ENCODE measurements around the gene AP5Z1.

Gene AP5Z1

DNA sequence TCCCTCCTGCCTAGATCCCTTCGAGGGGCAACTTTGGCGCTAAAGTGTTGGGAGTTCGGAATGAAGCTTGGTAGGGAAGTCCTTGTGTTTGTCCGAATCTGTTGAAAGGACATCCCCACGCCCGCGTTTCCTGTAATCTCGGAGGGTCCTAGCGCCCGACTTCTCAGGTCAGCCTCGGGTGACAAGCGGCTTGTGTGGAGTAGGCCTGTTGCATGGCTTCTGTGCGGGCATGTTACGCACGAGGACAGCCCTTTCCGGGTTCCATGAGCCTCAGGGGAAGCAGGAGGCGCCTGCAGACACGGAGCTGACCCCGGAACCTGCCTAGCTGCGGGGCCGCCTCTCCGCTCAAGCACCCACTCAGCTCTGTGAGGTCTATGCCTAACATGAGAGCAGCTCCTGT, 28.4 kb upstream of the AP5Z1 start:
- DNase-seq = no peak

DNA sequence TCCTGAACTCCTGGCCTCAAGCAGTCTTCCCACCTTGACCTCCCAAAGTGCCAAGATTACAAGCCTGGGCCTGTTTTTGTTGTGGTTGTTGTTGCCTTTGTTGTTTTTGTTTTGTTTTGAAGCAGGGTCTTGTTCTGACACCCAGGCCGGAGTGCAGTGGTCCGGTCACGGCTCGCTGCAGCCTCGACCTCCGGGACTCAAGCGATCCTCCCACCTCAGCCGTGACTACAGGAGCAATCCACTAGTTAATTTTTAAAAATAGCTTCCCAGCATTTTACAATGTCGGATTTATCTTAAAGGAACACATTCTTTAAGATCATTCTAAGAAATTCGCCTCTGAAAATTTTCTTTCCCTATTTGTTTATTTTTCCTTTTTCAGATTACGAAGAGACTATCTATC, 27.7 kb upstream of the AP5Z1 start:
- no peak for DNase-seq

DNA sequence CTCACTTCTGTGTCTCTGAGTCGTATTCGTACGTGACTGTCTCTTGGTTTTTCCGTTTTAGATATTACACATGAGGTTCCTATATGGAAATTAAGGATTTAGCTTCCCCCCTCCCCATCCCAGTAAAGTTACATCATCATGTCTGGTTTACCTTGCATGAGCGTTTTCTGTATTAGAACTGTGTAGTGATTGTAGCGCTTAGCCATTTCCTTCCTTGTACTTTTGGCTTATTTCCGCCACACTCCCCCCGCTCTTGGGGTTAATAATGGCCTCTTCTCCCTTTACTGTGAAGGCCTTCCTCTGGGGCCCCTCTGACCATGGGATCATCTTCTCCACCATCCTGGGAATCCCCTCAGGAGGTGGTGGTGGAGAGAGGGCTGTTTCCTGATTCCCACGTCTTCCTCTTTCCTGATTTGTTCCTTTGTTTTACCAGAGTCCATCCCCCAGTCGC, 27.2 kb upstream of the AP5Z1 start:
- DNase-seq = no peak

DNA sequence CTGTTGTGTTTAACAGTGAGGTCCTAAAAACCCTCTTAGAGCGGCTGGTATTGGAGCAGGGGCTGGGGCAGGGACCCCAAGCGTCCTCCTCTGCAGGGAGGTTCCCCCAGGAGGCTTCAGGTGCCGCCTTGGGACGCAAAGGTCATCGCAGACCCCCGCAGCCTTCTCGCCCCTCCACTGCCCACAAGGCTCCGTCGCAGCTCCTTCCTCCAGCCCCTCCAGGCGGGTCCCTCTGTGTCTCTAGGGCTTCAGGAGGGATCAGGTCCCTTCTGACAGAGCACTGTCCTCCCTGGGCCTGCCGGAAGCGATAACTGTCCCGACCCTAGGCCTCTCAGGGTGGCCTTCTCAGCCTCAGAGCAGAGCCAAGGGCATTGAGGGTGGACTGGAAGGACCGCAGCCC, 26.1 kb upstream of the AP5Z1 start:
- no peak for DNase-seq

DNA sequence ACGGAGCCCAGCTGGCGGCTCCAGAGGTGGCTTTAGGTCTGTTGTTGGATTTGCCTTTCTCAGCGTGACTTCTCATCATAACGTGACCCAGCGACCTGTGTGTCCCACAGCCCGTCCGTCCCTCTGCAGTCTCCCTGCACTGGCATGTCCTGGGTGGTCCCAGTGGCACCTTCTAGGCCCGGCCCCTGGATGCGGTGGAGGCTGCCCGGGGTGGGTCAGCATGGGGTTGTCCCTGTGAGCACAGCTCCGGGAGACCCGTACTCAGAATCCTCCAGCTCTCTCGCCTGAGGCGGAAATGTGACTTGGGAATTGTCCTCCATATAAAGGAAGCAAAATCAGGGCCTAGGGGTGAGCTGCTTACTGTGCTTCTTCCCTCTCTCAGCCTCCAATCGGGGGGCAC, 25.6 kb upstream of the AP5Z1 start:
- no peak for DNase-seq

DNA sequence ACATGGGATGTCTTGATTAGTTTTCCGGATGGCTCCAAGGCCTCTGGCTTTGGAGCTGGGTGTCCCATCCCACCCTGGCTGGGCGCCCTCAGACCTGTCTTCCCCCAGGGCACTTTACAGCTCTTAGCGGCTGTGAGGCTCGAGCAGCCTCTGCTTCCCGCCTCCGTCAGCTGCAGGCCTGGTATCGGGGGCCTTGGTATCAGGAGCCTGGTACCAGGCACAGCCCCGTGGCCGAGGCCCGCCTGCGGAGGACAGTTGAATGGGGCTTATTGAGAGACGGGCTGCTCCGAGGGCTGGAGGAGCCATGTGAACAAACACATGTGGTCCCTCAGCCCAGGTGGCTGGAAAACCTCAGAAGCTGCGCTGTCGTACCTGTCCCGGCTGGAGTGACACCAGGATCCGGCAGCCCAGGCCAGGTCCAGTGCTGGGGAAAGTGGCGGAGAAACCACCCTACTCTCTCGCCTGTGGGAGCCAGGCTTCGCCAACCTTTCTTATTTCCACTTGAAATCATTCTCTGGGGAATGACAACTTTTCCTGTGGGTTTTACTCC, 23.9 kb upstream of the AP5Z1 start:
- no peak for DNase-seq

DNA sequence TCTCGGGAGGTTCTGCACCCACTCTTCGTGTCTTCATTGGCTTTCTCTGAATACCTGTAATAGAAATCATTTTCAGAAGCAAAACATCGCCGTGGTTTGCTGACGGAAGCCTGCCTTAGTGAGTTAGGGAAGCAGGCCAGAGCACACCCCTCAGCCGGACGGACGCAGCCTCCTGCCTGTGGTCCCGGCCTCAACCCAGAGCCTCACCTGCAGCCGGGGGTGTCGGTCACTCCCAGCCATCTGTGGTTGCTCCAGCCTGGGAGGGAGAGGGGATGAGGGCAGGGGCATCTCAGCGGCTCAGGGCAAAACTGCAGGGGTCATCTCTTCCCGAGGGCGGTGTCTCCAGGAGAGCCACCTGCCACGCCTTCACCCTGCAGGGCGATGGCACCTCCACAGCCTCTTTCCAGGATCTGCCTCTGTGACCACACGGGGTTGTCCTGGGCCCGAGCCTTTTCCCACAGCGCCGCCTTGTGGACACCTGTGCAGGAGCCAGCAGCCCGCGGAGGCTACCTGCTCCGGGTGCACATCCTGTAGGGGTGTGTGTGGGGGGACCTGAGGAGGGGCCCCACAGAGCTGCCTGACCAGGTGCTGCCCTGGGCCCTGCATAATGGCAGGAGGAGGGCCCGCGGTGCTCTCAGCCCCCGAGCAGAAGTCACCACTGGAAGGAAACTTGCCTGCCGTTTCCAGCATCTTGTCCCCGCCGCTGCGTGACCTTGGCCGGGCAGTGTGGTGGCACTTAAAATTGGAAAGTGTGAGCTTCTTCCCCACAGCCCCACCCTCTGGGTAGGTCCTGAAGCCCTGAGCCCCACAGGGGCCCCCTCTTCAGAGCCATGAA, 21.6 kb upstream of the AP5Z1 start:
- peak; percentile 86 for DNase-seq

DNA sequence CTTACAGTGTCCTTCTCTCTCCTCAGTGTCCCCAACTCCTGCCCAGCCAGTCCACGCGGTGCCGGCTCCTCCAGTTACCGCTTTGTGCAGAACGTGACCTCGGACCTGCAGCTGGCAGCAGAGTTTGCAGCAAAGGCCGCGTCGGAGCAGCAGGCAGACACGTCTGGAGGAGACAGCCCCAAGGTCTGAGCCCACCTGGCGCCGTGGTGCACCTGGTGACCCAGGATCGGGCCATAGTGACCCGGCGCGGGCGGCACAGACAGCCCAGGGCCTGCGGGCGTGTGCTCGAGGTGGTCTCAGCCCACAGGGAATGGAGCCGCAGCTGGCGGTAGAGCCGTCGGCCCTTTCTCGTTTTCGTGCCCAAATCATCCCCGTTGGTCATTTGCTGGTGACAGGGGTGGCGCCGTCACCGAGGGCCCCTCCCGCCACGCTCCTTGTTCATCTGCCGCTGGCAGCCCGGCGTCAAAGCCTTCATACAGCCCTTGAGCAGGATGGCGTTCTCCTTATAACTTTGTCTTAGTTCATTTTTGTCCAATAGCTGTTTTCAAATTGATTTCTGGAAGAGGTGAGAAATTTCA, 20.9 kb upstream of the AP5Z1 start:
- no peak for DNase-seq

DNA sequence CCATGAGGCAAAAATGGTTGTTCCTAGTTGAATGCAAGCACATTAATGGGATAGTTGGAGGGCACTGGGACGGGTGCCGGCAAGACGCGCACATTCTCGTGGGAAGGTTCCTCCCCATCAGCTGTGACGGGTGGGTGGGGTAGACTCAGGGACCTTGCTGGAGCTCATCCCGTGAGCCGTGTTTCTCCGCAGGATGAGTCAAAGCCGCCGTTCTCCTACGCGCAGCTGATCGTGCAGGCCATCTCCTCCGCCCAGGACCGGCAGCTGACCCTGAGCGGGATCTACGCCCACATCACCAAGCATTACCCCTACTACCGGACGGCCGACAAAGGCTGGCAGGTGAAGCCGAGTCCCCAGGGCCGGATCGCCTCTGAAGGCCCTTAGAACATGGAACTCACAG, 20.4 kb upstream of the AP5Z1 start:
- no peak for DNase-seq

DNA sequence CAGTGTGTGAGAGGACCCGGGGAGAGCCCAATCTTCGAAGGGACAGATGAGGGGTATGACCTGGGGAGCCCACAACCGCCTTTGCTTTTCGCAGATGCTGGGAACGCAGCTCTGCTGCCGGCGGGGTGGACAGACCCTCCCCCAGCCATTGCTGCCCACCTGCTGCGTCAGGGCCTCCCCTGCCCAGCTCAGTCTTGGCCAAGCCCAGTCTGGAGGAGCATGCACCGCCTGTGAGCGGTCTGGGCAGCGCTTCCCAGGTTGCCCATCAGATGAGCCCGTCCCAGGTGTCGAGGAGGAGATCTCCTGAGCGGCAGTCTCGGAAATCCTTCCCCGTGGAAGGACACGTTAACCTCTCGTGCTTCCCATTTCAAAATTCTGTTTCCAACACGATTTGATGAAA, 17.3 kb upstream of the AP5Z1 start:
- DNase-seq = no peak

DNA sequence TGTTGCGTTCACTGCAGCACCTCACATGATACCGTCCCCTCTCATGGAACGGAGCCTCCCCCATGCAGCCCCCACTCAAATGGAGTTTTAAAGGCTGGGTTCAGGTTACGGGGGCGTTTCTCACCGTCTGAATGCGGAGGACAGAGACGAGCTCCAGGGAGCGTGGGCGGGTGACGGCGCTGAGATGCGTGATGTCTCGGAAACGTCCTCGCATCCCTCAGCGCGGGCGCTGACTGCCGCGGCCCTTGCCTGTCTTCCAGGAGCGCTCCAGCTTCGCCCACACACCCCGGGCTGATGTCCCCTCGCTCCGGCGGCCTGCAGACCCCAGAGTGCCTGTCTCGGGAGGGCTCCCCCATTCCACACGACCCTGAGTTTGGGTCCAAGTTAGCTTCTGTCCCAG, 16.6 kb upstream of the AP5Z1 start:
- DNase-seq = no peak

DNA sequence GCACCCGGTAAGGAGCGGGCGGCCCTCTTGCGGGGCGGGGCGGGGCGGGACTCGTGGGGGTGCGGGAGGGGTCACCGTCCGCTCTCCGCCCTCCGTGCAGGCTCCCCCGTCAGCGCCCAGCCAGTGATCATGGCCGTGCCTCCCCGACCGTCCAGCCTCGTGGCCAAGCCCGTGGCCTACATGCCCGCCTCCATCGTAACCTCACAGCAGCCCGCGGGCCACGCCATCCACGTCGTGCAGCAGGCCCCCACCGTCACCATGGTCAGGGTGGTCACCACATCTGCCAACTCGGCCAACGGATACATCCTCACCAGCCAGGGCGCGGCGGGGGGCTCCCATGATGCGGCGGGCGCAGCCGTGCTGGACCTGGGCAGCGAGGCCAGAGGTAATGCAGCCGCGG, 16.2 kb upstream of the AP5Z1 start:
- DNase-seq = no peak

DNA sequence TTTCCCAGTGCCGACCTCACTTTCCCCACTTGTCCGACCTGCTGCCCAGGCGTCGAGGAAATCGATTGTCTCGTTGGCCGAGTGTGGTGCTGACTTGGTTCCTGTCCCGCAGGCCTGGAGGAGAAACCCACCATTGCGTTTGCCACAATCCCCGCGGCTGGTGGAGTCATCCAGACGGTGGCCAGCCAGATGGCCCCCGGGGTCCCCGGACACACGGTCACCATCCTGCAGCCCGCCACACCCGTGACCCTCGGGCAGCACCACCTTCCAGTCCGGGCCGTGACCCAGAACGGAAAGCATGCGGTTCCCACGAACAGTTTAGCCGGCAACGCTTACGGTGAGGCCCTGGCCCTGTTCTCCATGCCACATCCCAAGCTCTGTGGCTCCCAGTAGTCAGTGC, 14.5 kb upstream of the AP5Z1 start:
- DNase-seq = no peak

DNA sequence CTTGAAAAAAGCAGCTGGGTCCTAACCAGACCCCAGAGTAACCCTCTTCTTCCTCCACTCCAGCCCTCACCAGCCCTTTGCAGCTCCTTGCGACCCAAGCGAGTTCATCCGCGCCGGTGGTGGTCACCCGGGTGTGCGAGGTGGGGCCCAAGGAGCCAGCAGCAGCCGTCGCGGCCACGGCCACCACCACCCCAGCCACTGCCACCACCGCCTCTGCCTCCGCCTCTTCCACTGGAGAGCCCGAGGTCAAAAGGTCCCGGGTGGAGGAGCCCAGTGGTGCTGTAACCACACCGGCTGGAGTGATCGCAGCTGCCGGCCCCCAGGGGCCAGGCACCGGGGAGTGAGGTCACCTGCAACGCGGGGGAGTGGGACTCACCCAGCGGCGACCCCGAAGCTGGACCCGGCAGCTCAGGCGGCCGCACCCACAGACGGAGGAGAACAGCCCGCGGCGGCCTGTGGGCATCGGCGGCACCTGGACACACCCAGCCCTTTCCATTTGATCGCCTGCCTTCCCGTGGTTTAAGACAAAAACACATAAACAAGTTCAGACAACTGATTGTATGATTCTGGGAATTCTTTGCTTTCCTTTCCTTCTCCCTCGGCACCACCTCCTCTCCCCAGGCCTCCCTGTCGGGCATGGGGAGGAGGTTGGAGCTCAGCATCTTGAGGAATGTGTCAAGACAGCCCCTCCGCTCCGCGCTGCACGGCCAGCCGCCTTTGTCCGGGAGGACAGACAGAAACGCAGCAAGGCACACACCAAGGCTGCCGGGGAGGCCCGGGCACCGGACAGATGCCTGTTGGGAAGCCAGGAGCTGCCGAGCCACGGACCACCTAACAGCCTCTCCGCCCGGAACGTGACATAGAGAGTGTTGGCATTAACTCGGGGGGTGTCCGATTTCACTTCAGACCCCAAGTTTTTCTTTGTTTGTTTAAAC, 13.0 kb upstream of the AP5Z1 start:
- no peak for DNase-seq

DNA sequence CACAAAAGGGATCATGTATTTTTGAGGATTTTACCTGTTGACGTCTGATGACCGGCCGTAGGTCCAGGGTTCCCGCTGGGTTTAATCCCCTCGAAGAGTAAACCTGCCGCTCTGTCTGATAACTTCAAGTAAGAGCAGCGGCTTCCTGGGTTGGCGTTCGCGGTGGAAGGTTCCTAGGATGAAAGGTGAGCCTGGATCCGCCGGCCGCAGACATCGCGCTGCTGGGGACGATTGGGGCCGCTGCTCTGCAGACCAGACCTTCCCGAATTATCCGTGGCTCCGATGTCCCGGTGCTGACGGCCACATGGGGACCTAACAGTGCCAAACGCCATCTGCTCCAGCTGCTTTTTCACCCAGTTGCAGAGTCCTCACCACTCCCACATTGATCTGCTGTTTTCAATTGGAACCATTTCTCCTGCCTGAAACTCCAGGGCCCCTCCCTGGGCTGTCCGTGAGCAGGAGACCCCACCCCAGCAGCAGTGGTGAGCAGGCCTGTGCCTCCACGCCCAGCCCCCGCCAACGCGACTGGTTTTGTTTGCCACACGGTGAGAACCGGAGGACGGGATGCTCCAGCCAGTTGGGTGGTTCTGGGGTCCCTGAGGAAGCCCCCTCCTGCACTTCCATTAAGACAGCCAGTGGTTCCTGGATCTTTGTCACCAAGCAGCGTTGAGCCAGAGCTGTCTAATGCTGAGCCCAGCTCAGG, 12.2 kb upstream of the AP5Z1 start:
- DNase-seq = no peak

DNA sequence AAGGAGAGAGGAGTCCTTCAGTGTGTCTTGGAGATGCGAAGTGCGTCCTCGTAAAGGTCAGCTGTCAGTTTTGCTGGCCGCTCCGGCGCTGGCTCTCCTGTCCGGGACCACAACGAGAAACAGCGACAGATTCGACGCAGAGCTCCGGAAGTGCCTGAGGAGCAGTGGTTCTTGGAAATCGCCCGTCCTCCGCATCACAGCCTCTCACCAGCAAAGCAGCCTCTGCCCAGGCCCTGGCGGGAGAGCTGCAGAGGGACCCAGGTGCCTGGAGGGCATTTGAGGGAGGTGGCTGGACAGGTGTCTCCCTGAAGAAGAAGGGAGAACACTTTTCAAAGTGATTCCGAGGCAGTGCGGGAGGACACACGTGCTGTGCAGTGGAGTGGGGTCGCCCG, 11.6 kb upstream of the AP5Z1 start:
- no peak for DNase-seq

DNA sequence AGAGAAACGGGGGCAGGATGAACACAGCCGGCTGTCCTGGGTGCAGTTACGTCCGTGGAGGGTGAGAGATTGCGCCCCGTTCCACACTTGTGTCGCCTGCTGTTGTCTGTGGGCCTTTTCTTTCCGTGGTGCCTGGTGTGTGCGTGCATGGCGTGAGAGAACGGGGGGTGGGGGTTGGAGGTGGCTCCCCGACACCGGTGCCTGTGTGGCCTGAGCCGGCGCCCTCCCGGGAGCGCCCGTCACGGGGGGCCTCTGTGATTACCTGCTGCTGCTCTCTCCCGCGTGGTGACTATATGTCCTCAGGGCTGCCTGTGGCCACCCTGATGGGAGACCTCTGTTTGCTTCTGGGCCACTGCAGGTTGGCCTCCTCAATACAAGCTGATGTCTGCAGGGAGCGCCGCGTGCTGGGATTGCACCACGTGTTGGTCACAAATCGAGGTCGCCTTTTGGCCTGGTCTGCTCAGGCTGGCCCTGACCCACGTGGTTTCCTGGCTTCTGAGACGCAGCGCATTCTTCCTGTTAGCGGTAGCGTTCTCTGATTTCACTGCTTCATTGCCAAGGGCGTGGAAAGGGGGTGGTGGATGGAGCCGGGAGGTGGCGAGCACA, 10.9 kb upstream of the AP5Z1 start:
- no peak for DNase-seq

DNA sequence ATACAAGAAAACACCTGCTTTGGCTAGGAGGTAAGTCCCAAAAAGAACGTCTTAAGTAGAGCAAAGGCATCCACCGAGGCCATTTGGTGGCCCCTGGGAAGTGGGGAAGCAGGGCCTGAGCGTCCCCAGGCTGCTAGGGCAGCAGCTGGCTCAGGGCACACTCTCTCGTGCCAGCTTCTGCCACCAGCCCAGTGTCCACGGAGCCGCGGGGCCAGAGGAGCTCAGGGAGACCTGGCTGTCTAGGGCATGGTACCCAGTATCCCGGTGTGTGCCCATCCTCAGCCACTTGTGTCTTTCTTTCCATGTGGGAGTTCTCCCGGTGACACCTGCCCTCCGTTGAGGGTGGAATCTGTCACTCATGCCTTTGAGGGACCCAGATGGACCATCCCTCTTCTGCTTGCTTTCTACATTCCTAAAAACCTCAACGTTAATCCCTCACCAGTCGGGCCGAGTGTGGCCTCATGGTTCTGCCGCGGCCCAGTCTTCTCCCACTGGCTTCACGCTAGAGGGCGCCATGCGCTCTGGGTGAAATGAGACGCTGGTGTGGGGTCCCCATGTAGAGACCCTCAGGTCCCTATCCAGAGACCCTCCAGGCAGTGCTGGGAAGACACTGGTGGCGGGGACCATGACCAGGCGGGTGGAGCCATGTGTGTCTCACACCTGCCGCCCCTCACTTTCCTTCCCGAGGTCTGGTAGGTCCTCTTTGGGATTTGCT, 9.5 kb upstream of the AP5Z1 start:
- DNase-seq = no peak

DNA sequence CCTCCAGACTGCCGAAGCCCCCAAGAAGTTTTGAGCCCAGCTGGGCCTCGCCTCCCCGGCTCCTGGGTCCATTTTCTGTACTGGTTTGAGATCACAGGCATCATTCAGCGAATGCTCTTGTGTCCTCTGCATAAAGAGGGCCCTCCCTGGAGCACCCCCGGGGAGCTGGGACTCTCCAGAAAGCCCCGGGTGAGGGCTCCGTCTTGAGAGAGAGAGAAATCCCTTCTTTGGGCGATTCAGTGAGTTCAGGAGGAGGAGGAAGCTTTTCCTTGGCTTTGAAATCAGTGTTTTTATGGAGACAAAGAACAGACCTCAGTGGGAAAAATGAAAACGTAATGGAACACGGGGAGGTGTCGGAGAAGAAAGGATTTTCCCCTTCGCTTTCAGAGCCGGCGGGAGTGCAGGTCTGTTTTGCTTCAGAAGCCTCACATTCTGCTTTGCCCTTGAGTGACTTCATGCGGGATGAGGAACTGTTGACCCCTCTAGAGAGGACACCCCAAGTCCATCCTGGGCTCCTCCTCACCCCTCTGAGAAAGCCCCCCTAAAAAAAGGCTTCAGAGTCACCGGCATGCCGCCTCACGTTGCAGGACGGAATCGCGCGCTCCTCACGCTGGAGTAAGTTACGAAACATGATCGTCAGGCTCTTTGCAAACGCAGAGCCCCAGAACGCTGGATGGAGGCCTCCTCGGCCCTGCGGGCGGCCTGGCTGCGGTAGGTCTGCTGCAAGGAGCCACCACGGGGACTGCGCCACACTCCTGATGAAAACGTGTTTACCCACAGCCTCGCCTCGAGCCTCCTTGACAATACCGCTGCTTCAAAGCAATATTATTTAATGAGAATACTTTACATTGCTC, 8.5 kb upstream of the AP5Z1 start:
- DNase-seq = no peak

Data from stimulated activated CD4-positive, alpha-beta T cell treated with anti-CD3 and anti-CD28 coated beads, Interleukin-4, amount 100 ng/mL, for 24 hours (primary cell).